Measurements from ENCODE around the gene GH2.
"Not testable (repeated sequence)": the region's sequence is repeated elsewhere in the genome, so short reads cannot be mapped to it uniquely, and the experiment has no call there.

DNA sequence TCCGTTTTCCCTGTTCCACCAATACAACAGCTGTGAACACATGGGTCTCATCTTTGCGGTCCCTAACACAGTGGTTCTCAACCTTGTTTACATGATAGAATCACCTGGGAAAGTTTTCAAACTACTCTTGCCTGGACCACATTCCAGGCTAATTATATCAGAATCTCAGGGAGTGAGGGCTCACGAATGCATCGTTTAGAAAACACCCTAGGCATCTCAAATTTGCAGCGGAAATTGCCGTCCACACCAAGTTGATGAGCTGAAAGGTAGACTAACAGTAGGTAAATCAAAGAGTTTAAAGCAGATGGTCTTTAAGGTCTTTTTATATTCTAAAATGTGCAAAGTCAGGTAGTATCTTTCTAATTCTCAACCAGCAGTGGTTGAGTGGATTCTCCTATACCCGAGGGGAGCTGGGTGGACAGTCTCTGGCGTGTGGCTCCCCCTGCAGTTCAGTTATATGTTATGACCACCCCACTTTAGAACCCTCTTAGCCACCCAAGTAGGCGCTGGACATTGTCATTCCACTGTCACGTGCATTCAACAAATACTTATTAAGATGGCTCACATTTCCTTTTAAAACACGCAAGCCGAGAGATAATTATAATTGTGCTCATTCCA lies 25.5 kb upstream of the GH2 start:
- TF ChIP-seq CTCF, POLR2A (IDR thresholded peaks at IDR 0.05): not testable (repeated sequence)
